B cell (primary cell): ENCODE measurements around the gene CISD1. TPM values are rescaled to one million over a fixed set of nuclear protein-coding genes. Genes with fewer than 3 reads are reported as not detected.

Source experiments
- ATAC-seq: fragments of 200-7000 bp; cut with Tn5 transposase; one replicate; pipeline ENCODE4 v1.10.0; 2021; ENCODE audit warnings: low read depth, mild to moderate bottlenecking, moderate number of reproducible peaks, moderate library complexity
- CTCF ChIA-PET: fragments of 350-600 bp; sonication (Branson Sonifier 250); formaldehyde crosslinking; loops from one replicate; lab custom pipeline; 2021; ENCODE audit warnings: antibody characterized with exemption, inconsistent platforms; lab: Charles Lee
- POLR2A ChIA-PET: fragments of 350-600 bp; sonication (Branson Sonifier 250); formaldehyde crosslinking; loops from one replicate; lab custom pipeline; 2021; ENCODE audit warnings: antibody characterized with exemption; lab: Charles Lee
- DNase-seq: peaks from one replicate; pipeline ENCODE4 v3.0.0; 2013
- H2AFZ ChIP-seq: 2 replicates; pipeline ENCODE4 v1.6.1; 2012; ENCODE audit warnings: mild to moderate bottlenecking, low read depth, low read length; ENCODE audit not compliant: insufficient read depth, poor library complexity, severe bottlenecking
- H3K27ac ChIP-seq, 2 donors: 1 replicate in 1 of 2; 2 replicates in 1 of 2; pipeline ENCODE4 v1.5.1; 2012 to 2013; ENCODE audit warnings: low read length in 2 of 2, mild to moderate bottlenecking in 2 of 2, moderate library complexity in 1 of 2
- H3K27me3 ChIP-seq, 4 experiments: fragments of 200-600 bp in 1 of 4; sonication (generic) in 1 of 4; replicated peaks in 1 of 4; 1 replicate in 2 of 4; 2 replicates in 2 of 4; pipeline versions ENCODE4 v1.6.1 to v1.7.0; 2013 to 2016; ENCODE audit warnings: low read length in 3 of 4, mild to moderate bottlenecking in 2 of 4, mixed read lengths in 1 of 4, moderate library complexity in 1 of 4; ENCODE audit not compliant: insufficient read depth in 4 of 4, control insufficient read depth in 3 of 4; ENCODE audit errors: control extremely low read depth in 1 of 4
- H3K36me3 ChIP-seq, 2 experiments: replicated peaks in 1 of 2; 1 replicate in 1 of 2; 2 replicates in 1 of 2; pipeline versions ENCODE4 v1.6.1 to v1.7.1; 2013; ENCODE audit warnings: low read length in 1 of 2; ENCODE audit not compliant: insufficient read depth in 2 of 2, control insufficient read depth in 1 of 2; ENCODE audit errors: control extremely low read depth in 1 of 2, extremely low read depth in 1 of 2
- H3K4me1 ChIP-seq, 2 donors: fragments of 200-600 bp in 1 of 2; sonication (generic) in 1 of 2; 1 replicate in 1 of 2; 2 replicates in 1 of 2; pipeline versions ENCODE4 v1.5.1 to v1.6.1; 2013 to 2017; ENCODE audit warnings: low read length in 2 of 2; ENCODE audit not compliant: control insufficient read depth in 2 of 2, insufficient read depth in 2 of 2
- H3K4me2 ChIP-seq: replicated peaks from 2 replicates; pipeline ENCODE3; 2012; ENCODE audit warnings: mild to moderate bottlenecking, low read depth, low read length; ENCODE audit not compliant: poor library complexity, severe bottlenecking
- H3K4me3 ChIP-seq, 5 experiments: fragments of 200-600 bp in 1 of 5; sonication (generic) in 1 of 5; 1 replicate in 3 of 5; 2 replicates in 2 of 5; pipeline versions ENCODE4 v1.5.1 to v1.7.0; 2011 to 2016; ENCODE audit warnings: low read length in 4 of 5, mild to moderate bottlenecking in 4 of 5, low read depth in 2 of 5, control low read depth in 1 of 5, moderate library complexity in 1 of 5; ENCODE audit not compliant: insufficient read depth in 1 of 5; ENCODE audit errors: control extremely low read depth in 1 of 5, extremely low read depth in 1 of 5
- H3K79me2 ChIP-seq: fragments of 200-600 bp; sonication (generic); one replicate; pipeline ENCODE4 v1.6.0; 2016; ENCODE audit warnings: low read length; ENCODE audit not compliant: control insufficient read depth, insufficient read depth
- H3K9ac ChIP-seq: fragments of 200-600 bp; sonication (generic); 2 replicates; pipeline ENCODE4 v1.6.1; 2017; ENCODE audit warnings: mild to moderate bottlenecking, low read length, moderate library complexity
- H3K9me3 ChIP-seq, 3 donors: one replicate each; pipeline versions ENCODE4 v1.6.1 to v1.7.1; 2013; ENCODE audit warnings: low read length in 2 of 3; ENCODE audit not compliant: control insufficient read depth in 2 of 3, insufficient read depth in 1 of 3; ENCODE audit errors: control extremely low read depth in 1 of 3
- H4K20me1 ChIP-seq: 2 replicates; pipeline ENCODE4 v1.6.0; 2012; ENCODE audit warnings: mild to moderate bottlenecking, low read length; ENCODE audit not compliant: insufficient read depth, control insufficient read depth, poor library complexity, severe bottlenecking
- H3K27ac Mint-ChIP-seq: one replicate; pipeline ENCODE4 v1.8.0; 2021; ENCODE audit warnings: mixed read lengths
- H3K27me3 Mint-ChIP-seq: one replicate; pipeline ENCODE4 v1.8.0; 2021; ENCODE audit warnings: mixed read lengths
- H3K4me1 Mint-ChIP-seq: one replicate; pipeline ENCODE4 v1.8.0; 2021; ENCODE audit warnings: mixed read lengths
- H3K4me3 Mint-ChIP-seq: one replicate; pipeline ENCODE4 v1.8.0; 2021; ENCODE audit warnings: mixed read lengths
- H3K9me3 Mint-ChIP-seq: one replicate; pipeline ENCODE4 v1.8.0; 2022; ENCODE audit warnings: mixed read lengths; ENCODE audit not compliant: insufficient read depth
- CTCF ChIP-seq: fragments of 200-600 bp; IDR thresholded peaks from one replicate; pipeline ENCODE4 v1.8.0; 2022; ENCODE audit warnings: antibody characterized with exemption, mild to moderate bottlenecking
- EZH2 ChIP-seq: IDR thresholded peaks from 2 replicates; pipeline ENCODE4 v1.6.1; 2012; ENCODE audit warnings: borderline replicate concordance, low read depth, mild to moderate bottlenecking, moderate library complexity, low read length; ENCODE audit not compliant: insufficient read depth, poor library complexity, severe bottlenecking
- intact Hi-C: fragments of 100-400 bp; cut with micrococcal nuclease; formaldehyde crosslinking; loops from one replicate; pipeline ENCODE4 v1.10.0; 2022
- polyA plus RNA-seq: library from polyadenylated mRNA; depleted of rRNA; stranded (reverse); fragments of >200 nt; gene quantifications from 2 replicates; pipeline ENCODE4 v1.2.3, GENCODE V29; 2012
- total RNA-seq, 2 donors: library from RNA; stranded (reverse); fragments of 120-200 nt in 1 of 2; gene quantifications; 1 replicate in 1 of 2; 2 replicates in 1 of 2; pipeline versions ENCODE4 v1.2.3 to v1.2.4, GENCODE V29; 2013 to 2022

The CISD1 gene
- total and polyA plus RNA-seq, 2 donors (not counting 1 experiment from before 2014, with no cell fraction given), result 6.6 to 7.3 TPM

- Mint-ChIP-seq H3K4me3 (no peak overlapping the region), H3K27ac (no peak overlapping the region), H3K9me3 (no peaks in the 10 kb centered on the region), H3K27me3 (peaks cover 30% of the 10 kb centered on the region), H3K4me1 (no peaks in the 10 kb centered on the region)
- Histone ChIP-seq H3K9ac (no peak overlapping the region), H4K20me1 (no peaks in the 10 kb centered on the region), H3K27ac (no peak overlapping the region), H2AFZ (no peak overlapping the region), H3K4me1 (no peaks in the 10 kb centered on the region), H3K36me3 (no peaks in the 10 kb centered on the region), H3K27me3 (peaks cover 0 to 6% (median 3%) of the 10 kb centered on the region in 4 experiments), H3K9me3 (no peaks in the 10 kb centered on the region), H3K4me3 (no peak overlapping the region), H3K4me2 (no peak overlapping the region), H3K79me2 (no peaks in the 10 kb centered on the region)
- DNase-seq, result no peak
- ChIA-PET POLR2A (no interaction called here), CTCF (interaction anchor here (3.3 kb wide), 1 partner anchor 11 kb away, joined by 19 read pairs; no protein-coding TSS in a partner anchor)
- TF ChIP-seq EZH2, result no peak
- no peak for TF ChIP-seq CTCF
- intact Hi-C loops, result no loop called here
- no peak for ATAC-seq
These were observed 42.1 kb downstream of the CISD1 start for GRCh38 chr10:58311026-58311425.

- no peak overlapping the region for H3K27ac ChIP-seq
- Mint-ChIP-seq H3K9me3 (no peaks in the 10 kb centered on the region), H3K4me1 (no peaks in the 10 kb centered on the region), H3K4me3 (no peak overlapping the region), H3K27ac (no peak overlapping the region), H3K27me3 (peaks cover 6% of the 10 kb centered on the region)
- no peaks in the 10 kb centered on the region for H3K36me3 ChIP-seq
- ATAC-seq, result no peak
- H3K79me2 ChIP-seq, result no peaks in the 10 kb centered on the region
- no peaks in the 10 kb centered on the region for H3K27me3 ChIP-seq
- POLR2A ChIA-PET, result no interaction called here
- no peak overlapping the region for H2AFZ ChIP-seq
- H3K9me3 ChIP-seq, result no peaks in the 10 kb centered on the region
- intact Hi-C loops, result no loop called here
- H3K4me3 ChIP-seq, result no peak overlapping the region
- no peak overlapping the region for H3K4me2 ChIP-seq
- no peak overlapping the region for H3K9ac ChIP-seq
- CTCF ChIA-PET, result no interaction called here
- no peaks in the 10 kb centered on the region for H4K20me1 ChIP-seq
- TF ChIP-seq CTCF (no peak), EZH2 (no peak)
- DNase-seq, result no peak
- H3K4me1 ChIP-seq, result no peaks in the 10 kb centered on the region
These were observed 47.9 kb downstream of the CISD1 start for GRCh38 chr10:58316874-58317273.
